GM12874 (cell line): Measurements from ENCODE around the gene SUGCT.

Experiments
- TF ChIP-seq, protein P1 (sequence below): IDR thresholded peaks from 2 replicates; pipeline ENCODE4 v1.5.1; 2011; ENCODE audit warnings: low read depth, mild to moderate bottlenecking, control low read depth, low read length, moderate library complexity; ENCODE audit not compliant: insufficient read depth

Gene SUGCT

GRCh38 chr7:40709062-40709964 lies 574.5 kb downstream of the SUGCT start:
- TF ChIP-seq, protein P1, sequence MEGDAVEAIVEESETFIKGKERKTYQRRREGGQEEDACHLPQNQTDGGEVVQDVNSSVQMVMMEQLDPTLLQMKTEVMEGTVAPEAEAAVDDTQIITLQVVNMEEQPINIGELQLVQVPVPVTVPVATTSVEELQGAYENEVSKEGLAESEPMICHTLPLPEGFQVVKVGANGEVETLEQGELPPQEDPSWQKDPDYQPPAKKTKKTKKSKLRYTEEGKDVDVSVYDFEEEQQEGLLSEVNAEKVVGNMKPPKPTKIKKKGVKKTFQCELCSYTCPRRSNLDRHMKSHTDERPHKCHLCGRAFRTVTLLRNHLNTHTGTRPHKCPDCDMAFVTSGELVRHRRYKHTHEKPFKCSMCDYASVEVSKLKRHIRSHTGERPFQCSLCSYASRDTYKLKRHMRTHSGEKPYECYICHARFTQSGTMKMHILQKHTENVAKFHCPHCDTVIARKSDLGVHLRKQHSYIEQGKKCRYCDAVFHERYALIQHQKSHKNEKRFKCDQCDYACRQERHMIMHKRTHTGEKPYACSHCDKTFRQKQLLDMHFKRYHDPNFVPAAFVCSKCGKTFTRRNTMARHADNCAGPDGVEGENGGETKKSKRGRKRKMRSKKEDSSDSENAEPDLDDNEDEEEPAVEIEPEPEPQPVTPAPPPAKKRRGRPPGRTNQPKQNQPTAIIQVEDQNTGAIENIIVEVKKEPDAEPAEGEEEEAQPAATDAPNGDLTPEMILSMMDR, result no peak

DNA sequence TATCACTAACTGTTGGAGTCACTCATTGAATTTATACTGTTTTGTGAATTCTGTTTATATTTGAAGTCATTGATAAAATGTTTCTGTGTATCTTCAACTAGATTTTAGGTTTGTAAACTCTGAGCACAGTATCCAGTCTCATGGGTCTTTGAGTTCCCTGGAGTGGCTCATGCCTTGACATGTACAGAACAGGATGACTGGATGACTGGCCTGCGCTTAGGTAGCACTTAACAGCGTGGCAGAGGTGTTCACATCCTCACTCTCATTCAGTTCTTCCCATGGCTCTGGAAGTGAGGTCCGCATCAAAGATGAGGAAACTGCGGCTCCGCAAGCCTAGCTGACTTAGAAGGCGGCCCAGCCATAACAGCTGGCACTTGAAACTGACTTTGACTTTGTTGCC lies 576.9 kb downstream of the SUGCT start:
- TF ChIP-seq, protein P1, result no peak

- TF ChIP-seq, protein P1, result no peak
These were observed 579.7 kb downstream of the SUGCT start for GRCh38 chr7:40714363-40715052.

- TF ChIP-seq, protein P1, result no peak
These were observed 580.2 kb downstream of the SUGCT start for GRCh38 chr7:40715053-40715430.

GRCh38 chr7:40716052-40716451 lies 581.2 kb downstream of the SUGCT start:
- TF ChIP-seq, protein P1, result no peak

- TF ChIP-seq, protein P1, result no peak
These were observed 582.4 kb downstream of the SUGCT start for GRCh38 chr7:40717242-40717641.

DNA sequence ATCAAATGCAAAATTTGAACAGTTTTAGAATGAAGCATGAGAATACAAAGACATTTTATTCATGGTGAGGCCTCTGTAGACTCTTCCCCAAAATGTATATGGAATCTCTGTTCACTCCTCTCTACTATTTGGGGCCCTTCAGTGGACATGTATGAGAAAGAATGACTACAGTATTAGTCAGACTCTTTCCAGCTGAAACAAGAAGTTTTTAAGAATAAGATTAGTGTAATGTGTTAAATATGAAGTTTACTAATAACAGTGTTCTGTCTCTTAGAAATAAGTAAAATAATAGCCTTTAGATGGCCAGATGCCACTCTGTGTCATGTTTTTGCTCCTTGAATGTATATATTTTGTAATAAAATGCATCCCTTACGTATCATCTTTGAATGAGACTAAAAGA lies 585.6 kb downstream of the SUGCT start:
- TF ChIP-seq, protein P1, result no peak
